Heart left ventricle (tissue), 16 donors: ENCODE measurements around the gene DESI2. TPM values are rescaled to one million over a fixed set of nuclear protein-coding genes. Genes with fewer than 3 reads are reported as not detected.
"Not testable (repeated sequence)": the region's sequence is repeated elsewhere in the genome, so short reads cannot be mapped to it uniquely, and the experiment has no call there.

ENCODE experiments used
- ATAC-seq, 4 donors: fragments of 200-7000 bp; cut with Tn5 transposase; one replicate each; pipeline ENCODE4 v1.9.1; 2020 to 2022; ENCODE audit warnings: moderate library complexity in 4 of 4, mild to moderate bottlenecking in 3 of 4, moderate number of reproducible peaks in 1 of 4
- DNase-seq, 5 donors: peaks; one replicate each; pipeline ENCODE4 v3.0.0-alpha.2; 2020
- H3K27ac ChIP-seq, 12 donors: fragments of 200-600 bp; sonication (generic) in 4 of 12; one replicate each; pipeline versions ENCODE4 v1.5.0 to v1.8.0; 2016 to 2022; ENCODE audit warnings: mild to moderate bottlenecking in 2 of 12
- H3K27me3 ChIP-seq, 9 donors: fragments of 200-600 bp; sonication (generic) in 2 of 9; one replicate each; pipeline versions ENCODE4 v1.5.1 to v1.8.0; 2016 to 2022; ENCODE audit warnings: mild to moderate bottlenecking in 3 of 9
- H3K36me3 ChIP-seq, 9 donors: fragments of 200-600 bp; sonication (generic) in 2 of 9; one replicate each; pipeline versions ENCODE4 v1.5.0 to v1.8.0; 2018 to 2022; ENCODE audit warnings: mild to moderate bottlenecking in 2 of 9
- H3K4me1 ChIP-seq, 12 donors: fragments of 200-600 bp; sonication (generic) in 4 of 12; one replicate each; pipeline versions ENCODE4 v1.5.0 to v1.8.0; 2016 to 2022; ENCODE audit warnings: mild to moderate bottlenecking in 3 of 12
- H3K4me3 ChIP-seq, 12 donors: fragments of 200-600 bp; sonication (generic) in 4 of 12; one replicate each; pipeline versions ENCODE4 v1.5.0 to v1.8.0; 2017 to 2022; ENCODE audit warnings: mild to moderate bottlenecking in 9 of 12, moderate library complexity in 4 of 12
- H3K9me3 ChIP-seq, 12 donors: fragments of 200-600 bp; sonication (generic) in 4 of 12; one replicate each; pipeline versions ENCODE4 v1.5.0 to v1.8.0; 2016 to 2022; ENCODE audit warnings: mild to moderate bottlenecking in 1 of 12
- CTCF ChIP-seq, 12 donors: fragments of 200-600 bp; sonication (generic) in 4 of 12; IDR thresholded peaks; one replicate each; pipeline versions ENCODE4 v1.5.0 to v1.8.0; 2018 to 2022; ENCODE audit warnings: antibody characterized with exemption in 12 of 12, mild to moderate bottlenecking in 5 of 12
- POLR2A ChIP-seq, 2 donors: fragments of 450-650 bp; IDR thresholded peaks; one replicate each; pipeline ENCODE4 v1.6.1; 2017; ENCODE audit warnings: antibody characterized with exemption in 2 of 2, mild to moderate bottlenecking in 2 of 2, moderate library complexity in 2 of 2
- WGBS, 4 donors: extraction: QIAGEN DNeasy Blood & Tissue Kit in 2 of 4; methylation state at CpG; one replicate each; pipeline versions ENCODE4 v1.1.5 to v1.1.7; 2013 to 2018; 5-methylcytosine and 5-hydroxymethylcytosine counted together
- intact Hi-C, 10 donors: fragments of 100-400 bp; cut with DNase I; formaldehyde crosslinking; loops; one replicate each; pipeline versions ENCODE4 v1.11.1 to v1.14.2; 2022
- polyA plus RNA-seq, 2 donors: library from polyadenylated mRNA; stranded (reverse); fragments of 200-250 nt; gene quantifications; one replicate each; pipeline ENCODE4 v1.2.3, GENCODE V29; 2013
- total RNA-seq, 9 donors: library from RNA; depleted of rRNA in 2 of 9; stranded (reverse); fragments of >200 nt in 2 of 9; fragmentation: NEBNext Ultra II Directional in 3 of 9; extraction: Animal tissue kit (Norgen Biotek cat#: 25700) in 3 of 9; gene quantifications; one replicate each; pipeline versions ENCODE4 v1.1.0 to v1.2.4, GENCODE V29; 2016 to 2023
- donor health status: ischemic (EF 13 %, LVEDD 7.1; RV severe dilation, severe dysfunction).
- donor health status: healthy with polysubstance abuse.
- donor health status: DM: no; HTN: yes; CAD: no.
- donor health status: DM: no; HTN: no; CAD: no.
- donor health status: ischemic (EF 25% LVEDD 6.9; RV normal size, moderate dysfunction).
- donor health status: ischemic (EF 25% LVEDD 5.7; RV mildly dilated, moderate dysfunction).
- donor health status: healthy.
- donor health status: DM: yes; HTN: yes; CAD: no.
- donor health status: ischemic (EF 35%, LVEDD 5.7; RV mildly dilated, moderate dysfunction).
- donor health status: nonischemic (EF 11% LVEDD 7.7; RV severe dilation, severe dysfunction).
- donor health status: DM: yes; HTN: yes; CAD: no.
- donor health status: PGD.
- donor health status: ischemic (EF 29% LVEDD 5.4; RV normal size, mild dysfunction).
- donor health status: nonischemic (EF 23%, LVEDD 6.1; RV moderate dilation, normal function).

DESI2 gene
- total and polyA plus RNA-seq, 11 donors: 8.2 to 34.2 (median 22.4) TPM

- WGBS, 4 donors: 73 to 83% (median 76%) methylated on average over 2 of the region's 2 CpGs
- Histone ChIP-seq H3K9me3 (peaks cover 0 to 12% (median 0%) of the 10 kb centered on the region in 12 donors), H3K4me1 (peaks cover 0 to 43% (median 34%) of the 10 kb centered on the region in 12 donors), H3K27me3 (no peaks in the 10 kb centered on the region), H3K4me3 (no peak overlapping the region), H3K36me3 (peaks cover 0 to 12% (median 0%) of the 10 kb centered on the region in 9 donors), H3K27ac (no peak overlapping the region)
- TF ChIP-seq POLR2A (IDR thresholded peaks at IDR 0.05) (no peak), CTCF (IDR thresholded peaks at IDR 0.05) (no peak)
- intact Hi-C loops: no loop called here
- ATAC-seq (no peak), DNase-seq (no peak)
Observed at GRCh38 chr1:244662599-244662998, 9.7 kb downstream of the DESI2 start.

GRCh38 chr1:244664353-244664752 is 11.4 kb downstream of the DESI2 start:
- H3K4me1 ChIP-seq: peaks cover 0 to 41% (median 29%) of the 10 kb centered on the region in 12 donors
- intact Hi-C loops: no loop called here
- no peak overlapping the region for H3K4me3 ChIP-seq
- no peak for TF ChIP-seq CTCF (IDR thresholded peaks at IDR 0.05)
- DNase-seq: no peak
- peaks cover 0 to 12% (median 0%) of the 10 kb centered on the region in 12 donors for H3K9me3 ChIP-seq
- 74 to 81% (median 76%) methylated on average over 3 of the region's 3 CpGs for WGBS, 4 donors
- no peaks in the 10 kb centered on the region for H3K27me3 ChIP-seq
- ATAC-seq: no peak
- peaks cover 0 to 11% (median 0%) of the 10 kb centered on the region in 9 donors for H3K36me3 ChIP-seq
- no peak overlapping the region for H3K27ac ChIP-seq

GRCh38 chr1:244665771-244666217 is 12.9 kb downstream of the DESI2 start:
- H3K9me3 ChIP-seq: peaks cover 0 to 5% (median 0%) of the 10 kb centered on the region in 12 donors
- 24 to 33% (median 30%) methylated on average over 4 of the region's 4 CpGs for WGBS, 4 donors
- TF ChIP-seq POLR2A (IDR thresholded peaks at IDR 0.05) (no peak), CTCF (IDR thresholded peaks at IDR 0.05) (no peak)
- peak overlapping the region in 2 of 12 donors; percentile 33 to 51 for H3K27ac ChIP-seq
- no peaks in the 10 kb centered on the region for H3K27me3 ChIP-seq
- no peak for DNase-seq
- peaks cover 0 to 5% (median 0%) of the 10 kb centered on the region in 9 donors for H3K36me3 ChIP-seq
- intact Hi-C loops: no loop called here
- peak; percentile 49 to 66 (median 56) for ATAC-seq
- peaks cover 0 to 41% (median 29%) of the 10 kb centered on the region in 12 donors for H3K4me1 ChIP-seq
- H3K4me3 ChIP-seq: peak overlapping the region in 3 of 12 donors; percentile 4 to 25 (median 9)

- DNase-seq, H3K27me3 ChIP-seq, intact Hi-C loops, H3K9me3 ChIP-seq, H3K4me3 ChIP-seq, H3K36me3 ChIP-seq, ATAC-seq: not testable (repeated sequence)
- WGBS, 4 donors: 80 to 90% (median 89%) methylated on average over 6 of the region's 6 CpGs
- H3K4me1 ChIP-seq: peaks cover 0 to 43% (median 29%) of the 10 kb centered on the region in 12 donors
- H3K27ac ChIP-seq: peak overlapping the region in 1 of 12 donors; percentile 51
Observed at GRCh38 chr1:244666672-244667418, 13.9 kb downstream of the DESI2 start.
